ENCODE results near the gene B3GAT1.

GRCh38 chr11:134383576-134384221 is 28.3 kb downstream of the B3GAT1 start:
- TF ChIP-seq TAF1 (IDR thresholded peaks at IDR 0.05; ENCODE audit: borderline replicate concordance, low read depth, low read length), result no peak
- TF ChIP-seq CTCF (IDR thresholded peaks at IDR 0.05), result no peak

Data from SK-N-SH (cell line).